Skin of body (tissue), 2 donors: ENCODE measurements around the gene MACROH2A1. TPM values are rescaled to one million over a fixed set of nuclear protein-coding genes. Genes with fewer than 3 reads are reported as not detected.

ENCODE experiments used
- DNase-seq: peaks from one replicate; lab custom pipeline; 2025; lab: John Stamatoyannopoulos, UW
- total RNA-seq: library from RNA; depleted of rRNA; stranded (reverse); fragments of >200 nt; gene quantifications from one replicate; pipeline ENCODE4 v1.2.3, GENCODE V29; 2014

Gene MACROH2A1
- total RNA-seq, 1 donor from 2014 or later: 127 TPM

DNA sequence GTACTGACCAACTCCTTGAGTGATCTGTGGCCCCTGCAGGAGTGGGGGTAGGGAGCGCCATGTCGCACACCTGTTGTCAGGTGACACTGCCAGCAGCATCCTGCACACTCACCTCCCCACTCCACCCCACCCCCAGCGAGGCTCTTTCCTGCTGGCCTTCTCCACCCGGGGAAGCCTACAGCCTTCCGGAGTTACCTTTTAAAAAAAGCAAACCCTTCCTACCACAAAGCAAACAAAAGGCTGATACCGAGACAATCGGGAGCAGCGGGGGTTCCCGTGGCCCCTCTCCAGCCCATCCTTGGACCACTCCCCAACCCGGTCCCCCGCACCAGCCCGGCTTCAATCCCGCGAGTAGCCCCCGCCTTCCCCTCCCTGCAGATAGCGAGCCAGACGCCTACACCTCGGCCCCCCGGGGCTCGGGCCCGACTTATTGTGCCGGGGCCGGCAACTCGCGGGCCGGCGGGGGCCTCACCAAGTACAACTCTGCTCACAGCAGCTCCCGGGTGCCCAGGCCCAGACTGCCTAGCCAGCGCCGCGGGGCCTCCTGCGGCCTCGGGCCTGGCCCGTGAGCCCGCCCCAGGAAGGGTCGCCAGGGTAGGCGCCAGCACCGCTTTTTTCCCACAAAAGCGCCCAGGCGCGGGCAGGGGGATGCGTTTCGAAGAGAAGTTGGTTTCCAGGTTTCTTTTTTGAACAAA lies 724 bp downstream of the MACROH2A1 start:
- no peak for DNase-seq

DNA sequence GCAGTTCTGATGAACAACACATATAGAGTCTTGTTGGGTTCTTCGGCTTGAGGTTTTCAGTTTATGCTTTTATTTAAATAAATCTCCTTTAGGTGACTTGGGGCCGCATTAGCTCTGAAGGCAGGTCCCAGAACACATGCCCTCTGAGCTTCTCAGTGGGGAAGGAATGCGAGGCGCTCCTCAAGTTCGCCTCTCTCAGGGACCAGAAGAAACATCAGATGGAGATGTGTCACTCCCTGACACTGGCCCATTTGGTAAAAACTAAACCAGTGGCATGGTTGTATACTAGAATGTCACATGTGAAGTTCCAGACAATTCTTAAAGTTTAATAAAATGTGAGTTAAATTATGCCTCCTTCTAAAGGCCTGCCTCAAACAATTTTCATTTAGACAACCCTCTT lies 1.9 kb downstream of the MACROH2A1 start:
- DNase-seq: no peak

DNA sequence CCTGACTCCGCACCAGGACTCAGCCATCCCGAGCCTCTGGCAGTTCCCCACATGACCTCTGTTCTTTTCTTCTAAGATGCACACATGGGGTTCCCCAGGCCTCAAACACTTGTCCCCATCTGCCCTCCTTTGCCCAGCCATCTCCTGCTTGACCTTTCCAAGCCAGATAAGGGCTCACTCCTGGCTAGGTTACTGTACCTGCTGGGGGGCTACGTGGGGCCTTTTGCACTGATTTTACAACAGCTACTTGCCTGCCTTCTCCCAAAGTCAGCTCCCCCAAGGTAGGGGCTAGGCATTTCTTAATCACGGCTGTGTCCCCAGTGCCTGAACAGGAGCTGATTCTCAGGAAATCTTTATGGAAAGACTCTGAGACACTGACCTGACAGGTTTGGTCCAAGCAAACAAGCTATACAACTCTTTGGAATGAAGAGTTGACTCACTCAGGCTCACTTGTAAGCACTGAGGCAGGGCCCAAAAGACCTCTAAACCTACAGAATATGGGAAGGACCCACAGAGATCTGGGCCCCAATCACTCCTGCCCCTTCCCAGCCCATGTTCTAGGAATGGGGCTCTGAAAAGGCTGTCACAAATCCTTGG lies 2.5 kb downstream of the MACROH2A1 start:
- DNase-seq: no peak

DNA sequence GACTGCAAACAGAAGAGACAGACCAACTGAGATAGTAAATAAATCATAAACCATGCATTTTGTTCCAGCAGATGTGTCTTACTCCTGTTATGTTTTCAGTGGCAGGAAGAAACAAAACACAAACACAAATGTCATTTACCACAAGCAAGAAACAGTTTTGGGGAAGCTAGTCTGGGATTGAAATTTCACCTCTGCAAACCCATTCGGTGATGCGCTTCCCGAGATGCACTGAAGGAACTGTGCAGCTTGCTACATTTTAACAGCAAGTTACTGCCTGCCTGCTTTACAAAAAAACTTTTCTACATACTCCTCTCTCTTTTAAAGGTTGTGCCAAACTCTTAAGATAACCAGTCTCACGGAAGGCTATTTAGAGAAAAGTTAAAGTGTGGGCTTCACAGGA lies 3.2 kb downstream of the MACROH2A1 start:
- no peak for DNase-seq

GRCh38 chr5:135395451-135395850 lies 3.6 kb downstream of the MACROH2A1 start:
- no peak for DNase-seq

DNA sequence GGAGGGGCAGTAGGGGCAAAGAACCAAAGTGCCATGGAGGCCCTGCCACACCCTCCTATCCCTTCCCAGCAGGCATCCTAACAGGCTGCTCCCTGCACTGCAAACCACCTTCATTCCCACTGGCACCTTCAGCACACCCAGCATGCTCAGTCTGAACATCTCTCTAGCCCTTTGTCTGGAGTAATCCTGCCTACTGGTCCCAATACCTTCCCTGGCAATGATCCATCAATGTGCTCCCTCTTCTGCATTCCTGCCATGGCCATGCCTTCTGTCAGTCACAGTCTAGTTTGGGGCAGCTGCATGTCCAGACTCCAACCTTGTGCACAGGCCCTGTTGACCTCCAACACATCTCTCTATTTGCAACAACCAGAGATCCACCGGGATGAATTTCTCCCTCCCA lies 4.9 kb downstream of the MACROH2A1 start:
- DNase-seq: no peak

GRCh38 chr5:135393691-135394090 lies 5.3 kb downstream of the MACROH2A1 start:
- DNase-seq: no peak

DNA sequence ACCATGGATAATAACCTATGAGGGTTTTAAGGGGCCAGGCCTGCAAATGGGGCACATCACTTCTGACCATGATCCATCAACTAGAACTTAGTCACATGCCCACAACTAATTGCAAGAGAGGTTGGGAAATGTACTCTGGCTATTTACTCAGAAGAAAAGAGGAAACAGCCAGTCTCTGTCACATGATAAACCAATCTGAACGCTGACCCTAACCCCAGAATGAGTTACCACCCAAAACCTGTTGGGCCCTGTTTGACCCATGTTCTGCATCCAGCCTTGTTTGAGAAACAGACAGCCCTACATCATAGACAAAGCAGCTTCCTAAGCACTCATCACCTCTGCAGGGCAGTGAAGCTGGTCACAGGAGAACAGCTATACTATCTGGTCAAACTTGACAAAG lies 5.8 kb downstream of the MACROH2A1 start:
- DNase-seq: no peak

- DNase-seq: no peak
Measured at GRCh38 chr5:135392256-135392655, 6.8 kb downstream of the MACROH2A1 start.

DNA sequence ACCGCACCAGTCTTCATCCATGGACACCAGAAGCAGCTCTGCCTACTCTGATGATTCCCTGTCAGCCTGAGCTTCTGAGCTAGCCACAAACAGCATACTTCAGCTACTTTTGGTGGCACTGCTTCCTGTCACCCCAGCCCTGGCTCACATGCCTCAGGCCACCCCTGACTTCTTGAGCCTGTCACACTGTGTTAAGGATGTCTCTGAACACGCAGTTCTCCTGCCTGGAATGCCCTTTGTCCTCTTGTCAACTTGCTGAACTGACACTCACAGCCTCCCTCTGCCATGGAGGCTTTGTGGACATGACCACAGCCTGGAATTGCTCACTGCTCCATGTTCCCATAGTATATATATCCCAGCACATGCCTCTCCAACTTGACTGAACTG lies 7.2 kb downstream of the MACROH2A1 start:
- no peak for DNase-seq

DNA sequence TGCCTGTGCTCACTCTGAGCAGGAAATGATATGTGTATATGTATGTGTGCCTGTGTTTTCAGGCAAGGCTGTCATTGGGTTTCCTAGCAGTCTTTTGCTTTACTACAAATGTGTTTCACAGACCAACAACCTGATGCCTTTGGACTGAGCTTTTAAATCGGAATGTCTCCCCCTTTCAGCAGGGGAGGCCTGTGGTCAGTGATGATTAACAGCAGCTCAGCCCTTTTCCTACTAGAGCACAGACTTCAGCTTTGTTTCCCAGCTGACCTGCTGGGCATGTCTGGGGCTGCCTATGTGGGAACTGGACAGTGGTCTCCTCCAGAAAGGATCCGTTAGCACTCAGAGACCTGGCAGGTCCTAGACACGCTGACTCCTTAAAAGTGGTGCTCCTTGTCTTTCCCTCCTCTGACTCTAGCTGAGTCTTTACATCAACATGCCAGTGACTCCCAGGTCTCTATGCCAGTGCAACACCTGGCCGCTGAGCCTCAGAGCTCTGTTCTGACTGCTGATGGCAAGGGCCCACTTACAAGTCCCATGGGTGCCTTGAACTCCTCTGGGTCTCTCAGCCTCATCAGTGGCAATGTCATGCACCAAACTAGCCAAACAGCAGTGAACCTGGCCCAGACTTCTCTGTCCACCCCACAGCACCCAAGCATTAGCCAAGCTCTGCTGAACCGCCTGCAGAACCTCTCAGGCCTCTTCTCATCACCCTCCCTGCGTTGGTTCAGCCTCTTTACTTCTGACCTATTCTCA lies 7.7 kb downstream of the MACROH2A1 start:
- DNase-seq: no peak

DNA sequence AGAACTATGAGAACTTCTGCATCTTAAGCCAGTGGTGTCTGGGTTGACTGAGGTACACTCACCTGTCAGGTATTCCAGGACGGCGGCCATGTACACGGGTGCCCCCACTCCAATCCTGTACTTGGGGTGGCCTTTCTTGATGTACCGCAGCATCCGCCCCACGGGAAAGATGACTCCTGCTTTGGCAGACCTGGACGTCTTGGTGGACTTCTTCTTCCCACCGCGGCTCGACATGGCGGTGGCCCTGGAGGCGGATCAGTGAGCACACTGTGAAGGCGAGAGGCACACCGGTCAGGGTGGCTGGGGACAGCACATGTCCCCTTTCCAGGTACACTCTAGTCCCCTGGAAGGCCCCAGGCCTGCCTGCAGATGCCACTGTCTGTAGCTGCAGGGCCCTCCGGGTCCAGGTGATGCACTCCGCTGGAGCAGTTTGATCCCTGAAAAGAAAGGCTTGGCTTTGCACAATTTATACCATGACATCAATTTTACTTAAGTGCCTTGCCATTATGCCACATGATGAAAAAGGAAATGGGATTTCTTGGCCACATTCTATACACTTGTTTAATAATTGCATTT lies 10.1 kb downstream of the MACROH2A1 start:
- DNase-seq: no peak

DNA sequence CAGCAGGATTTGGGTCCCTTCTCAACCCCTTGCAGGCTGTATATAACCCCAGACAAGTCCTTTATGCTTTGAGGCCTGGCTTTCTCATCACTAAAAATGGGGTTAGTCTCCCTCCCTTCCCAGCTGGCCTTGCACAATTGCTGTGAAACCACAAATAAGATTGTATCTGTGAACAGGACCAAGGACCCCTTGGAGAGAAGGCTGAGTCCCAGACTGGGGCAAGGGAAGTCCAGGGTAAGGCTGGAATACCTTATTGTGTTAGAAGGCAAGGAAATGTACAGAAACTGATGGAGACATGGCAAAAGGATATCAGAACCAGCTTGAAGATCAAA lies 11.4 kb downstream of the MACROH2A1 start:
- no peak for DNase-seq

GRCh38 chr5:135386886-135387628 lies 12.0 kb downstream of the MACROH2A1 start:
- peak; percentile 31 for DNase-seq

GRCh38 chr5:135386096-135386495 lies 12.9 kb downstream of the MACROH2A1 start:
- no peak for DNase-seq

- DNase-seq: no peak
Measured at GRCh38 chr5:135385576-135385975, 13.5 kb downstream of the MACROH2A1 start.

- no peak for DNase-seq
Measured at GRCh38 chr5:135384898-135385297, 14.1 kb downstream of the MACROH2A1 start.

DNA sequence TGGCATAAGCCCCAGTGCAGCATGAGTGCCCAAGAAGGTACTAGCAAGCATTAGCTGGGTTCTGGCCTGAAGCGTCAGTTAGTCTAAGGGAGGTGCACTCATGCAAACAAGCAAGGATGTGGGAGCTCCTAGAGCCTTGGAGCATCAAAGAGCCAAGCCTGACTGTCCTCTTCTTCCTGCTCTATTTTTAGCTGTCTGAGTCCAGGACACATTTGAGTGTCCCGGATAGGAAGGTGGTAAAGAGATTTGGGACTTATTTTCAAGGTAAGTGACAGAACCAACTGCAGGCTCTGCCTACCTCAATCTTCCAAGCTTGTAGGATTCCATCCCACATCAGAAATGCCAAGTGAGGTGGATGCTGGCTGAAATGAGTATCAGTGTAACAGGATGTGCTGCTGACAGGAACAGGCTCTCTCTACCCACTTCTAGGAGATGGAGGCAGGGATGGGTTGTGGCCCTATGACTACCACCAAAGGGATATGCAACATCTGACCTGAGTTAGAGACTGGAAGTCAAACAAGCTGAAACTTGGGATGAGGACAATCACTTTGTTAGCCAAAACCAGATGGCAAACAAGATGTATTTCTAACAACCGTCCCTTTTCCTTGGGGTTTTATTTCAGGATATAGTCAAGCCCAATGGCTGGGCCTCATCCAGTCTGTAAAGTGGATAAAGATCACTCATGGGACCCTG lies 15.1 kb downstream of the MACROH2A1 start:
- DNase-seq: no peak

DNA sequence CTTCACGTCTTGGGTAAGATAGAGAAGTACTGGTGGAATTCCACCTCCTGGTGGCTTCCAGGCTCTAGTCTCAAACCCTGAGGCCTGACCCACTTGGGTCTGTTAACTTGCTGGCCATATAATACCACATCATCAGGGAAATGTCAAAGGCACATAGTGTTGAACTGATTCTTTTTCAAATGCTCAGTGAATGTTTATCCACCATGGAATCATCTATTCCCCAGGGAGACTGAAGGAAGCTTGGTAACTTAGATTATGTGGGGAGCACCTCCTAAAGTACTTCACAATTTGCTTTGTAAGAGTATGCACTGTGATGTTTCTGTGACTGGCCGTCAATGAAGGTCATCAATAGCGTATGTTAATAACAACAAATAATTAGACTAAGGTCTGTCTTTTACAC lies 16.1 kb downstream of the MACROH2A1 start:
- no peak for DNase-seq

- DNase-seq: no peak
Measured at GRCh38 chr5:135382106-135382790, 16.8 kb downstream of the MACROH2A1 start.
